ENCODE measurements around the gene BLNK. TPM values are rescaled to one million over a fixed set of nuclear protein-coding genes. Genes with fewer than 3 reads are reported as not detected.

Gene BLNK
- total and polyA plus RNA-seq, 3 donors from 2014 or later = 1.1 to 4.5 (median 1.5) TPM

DNA sequence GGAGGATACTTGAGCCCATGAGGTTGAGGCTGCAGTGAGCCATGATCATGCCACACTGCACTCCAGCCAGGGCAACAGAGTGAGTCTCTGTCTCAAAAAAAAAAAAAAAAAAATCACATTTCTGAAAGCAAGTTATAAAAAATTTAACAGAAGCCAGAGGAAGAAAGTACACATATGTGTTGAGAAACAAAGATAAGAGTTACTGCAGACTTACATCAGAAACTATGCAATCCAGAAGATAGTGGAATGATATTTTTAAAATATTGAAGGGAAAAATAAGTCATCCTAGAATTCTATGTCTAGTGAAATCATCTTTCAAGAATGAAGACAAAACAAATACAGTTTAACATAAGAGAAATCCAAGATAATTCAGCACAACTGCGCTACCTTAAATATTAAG is 94.4 kb downstream of the BLNK start:
- intact Hi-C loops (cut with DNase I; ENCODE audit: low total_unique reads) = no loop called here
- H3K9me3 ChIP-seq = no peaks in the 10 kb centered on the region

DNA sequence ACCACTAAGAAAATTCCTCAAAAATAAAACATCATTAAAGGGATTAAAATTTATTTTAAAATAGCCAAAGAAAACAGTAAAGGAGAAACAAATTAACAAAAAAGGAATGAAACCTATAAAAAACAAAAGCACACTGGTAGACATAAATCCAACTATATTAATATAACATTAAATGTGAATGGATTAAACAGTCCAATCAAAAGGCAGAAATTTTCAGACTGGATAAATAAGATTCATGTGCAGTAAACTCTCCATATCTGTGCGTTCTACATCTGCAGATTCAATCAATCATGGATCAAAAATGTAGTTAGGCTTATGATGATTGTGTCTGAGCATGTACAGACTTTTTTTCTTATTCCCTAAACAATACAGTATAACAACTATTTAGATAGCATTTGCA is 98.7 kb downstream of the BLNK start:
- Histone ChIP-seq H3K27me3 (no peaks in the 10 kb centered on the region), H3K36me3 (ENCODE audit: low read depth, missing control alignments) (no peaks in the 10 kb centered on the region), H3K27ac (no peak overlapping the region), H3K9me3 (no peaks in the 10 kb centered on the region), H3K4me1 (no peaks in the 10 kb centered on the region), H3K4me3 (no peak overlapping the region)
- no peak for TF ChIP-seq POLR2A (IDR thresholded peaks at IDR 0.05)
- TF ChIP-seq, protein P1, sequence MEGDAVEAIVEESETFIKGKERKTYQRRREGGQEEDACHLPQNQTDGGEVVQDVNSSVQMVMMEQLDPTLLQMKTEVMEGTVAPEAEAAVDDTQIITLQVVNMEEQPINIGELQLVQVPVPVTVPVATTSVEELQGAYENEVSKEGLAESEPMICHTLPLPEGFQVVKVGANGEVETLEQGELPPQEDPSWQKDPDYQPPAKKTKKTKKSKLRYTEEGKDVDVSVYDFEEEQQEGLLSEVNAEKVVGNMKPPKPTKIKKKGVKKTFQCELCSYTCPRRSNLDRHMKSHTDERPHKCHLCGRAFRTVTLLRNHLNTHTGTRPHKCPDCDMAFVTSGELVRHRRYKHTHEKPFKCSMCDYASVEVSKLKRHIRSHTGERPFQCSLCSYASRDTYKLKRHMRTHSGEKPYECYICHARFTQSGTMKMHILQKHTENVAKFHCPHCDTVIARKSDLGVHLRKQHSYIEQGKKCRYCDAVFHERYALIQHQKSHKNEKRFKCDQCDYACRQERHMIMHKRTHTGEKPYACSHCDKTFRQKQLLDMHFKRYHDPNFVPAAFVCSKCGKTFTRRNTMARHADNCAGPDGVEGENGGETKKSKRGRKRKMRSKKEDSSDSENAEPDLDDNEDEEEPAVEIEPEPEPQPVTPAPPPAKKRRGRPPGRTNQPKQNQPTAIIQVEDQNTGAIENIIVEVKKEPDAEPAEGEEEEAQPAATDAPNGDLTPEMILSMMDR (IDR thresholded peaks at IDR 0.05) = no peak
- intact Hi-C loops (cut with DNase I; ENCODE audit: low total_unique reads) = no loop called here
- 96 to 97% methylated on average over 1 of the region's 1 CpG for WGBS, 2 donors
- DNase-seq = no peak

More for the DNA sequence above, 94.4 kb downstream of the BLNK start:
- no peak for DNase-seq
- Histone ChIP-seq H3K4me1 (no peaks in the 10 kb centered on the region), H3K27ac (no peak overlapping the region), H3K4me3 (no peak overlapping the region), H3K27me3 (no peaks in the 10 kb centered on the region), H3K36me3 (ENCODE audit: low read depth, missing control alignments) (no peaks in the 10 kb centered on the region)
- 93 to 97% methylated on average over 1 of the region's 1 CpG for WGBS, 2 donors
- TF ChIP-seq, protein P1 (IDR thresholded peaks at IDR 0.05) = no peak
- no peak for TF ChIP-seq POLR2A (IDR thresholded peaks at IDR 0.05)

DNA sequence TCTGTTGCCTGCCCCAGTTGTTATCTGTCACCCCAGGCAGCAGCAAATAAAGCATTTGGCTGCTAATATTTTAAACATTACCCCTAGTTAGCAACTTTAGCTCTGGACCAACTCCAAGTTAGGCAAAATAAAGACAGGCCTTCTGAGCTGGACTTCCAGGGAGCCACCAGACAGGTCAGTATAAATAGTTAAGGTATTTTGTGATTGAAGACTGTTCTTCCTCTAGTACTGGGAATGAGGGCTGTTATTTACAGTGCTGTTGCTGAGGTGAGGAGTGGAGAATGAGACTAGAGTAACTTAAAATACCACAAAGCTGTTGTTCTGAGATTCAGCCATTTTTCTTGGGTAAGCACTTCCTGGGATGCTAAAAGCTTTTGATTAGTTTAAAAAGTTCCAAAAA is 101.1 kb downstream of the BLNK start:
- no peak for DNase-seq
- intact Hi-C loops (cut with DNase I; ENCODE audit: low total_unique reads) = no loop called here
- no peaks in the 10 kb centered on the region for H3K9me3 ChIP-seq
- H3K4me1 ChIP-seq = no peaks in the 10 kb centered on the region
- no peaks in the 10 kb centered on the region for H3K27me3 ChIP-seq
- H3K36me3 ChIP-seq (ENCODE audit: low read depth, missing control alignments) = no peaks in the 10 kb centered on the region
- TF ChIP-seq, protein P1 (IDR thresholded peaks at IDR 0.05) = no peak
- no peak for TF ChIP-seq POLR2A (IDR thresholded peaks at IDR 0.05)
- no peak overlapping the region for H3K27ac ChIP-seq
- H3K4me3 ChIP-seq = no peak overlapping the region

DNA sequence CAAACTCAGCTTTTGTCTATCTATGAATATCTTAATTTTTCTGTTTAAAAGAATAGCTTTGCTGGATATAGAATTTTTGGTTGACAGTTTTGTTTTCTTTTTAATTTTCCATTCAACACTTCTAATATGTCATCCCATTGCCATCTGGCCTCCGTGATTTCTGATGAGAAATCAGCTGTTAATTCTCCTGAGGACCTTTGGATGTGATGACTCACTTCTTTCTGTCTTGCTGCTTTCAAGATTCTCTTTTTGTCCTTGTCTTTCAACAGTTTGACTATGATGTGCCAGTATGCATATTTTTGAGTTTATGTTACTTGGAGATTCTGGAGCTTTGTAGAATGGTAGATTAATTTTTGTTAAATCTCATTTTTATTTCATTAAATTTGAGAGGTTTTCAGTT is 102.8 kb downstream of the BLNK start:
- 85 to 97% methylated on average over 1 of the region's 1 CpG for WGBS, 2 donors
- TF ChIP-seq, protein P1 (IDR thresholded peaks at IDR 0.05) = no peak
- no peak for TF ChIP-seq POLR2A (IDR thresholded peaks at IDR 0.05)
- H3K4me3 ChIP-seq = no peak overlapping the region
- no peaks in the 10 kb centered on the region for H3K4me1 ChIP-seq
- intact Hi-C loops (cut with DNase I; ENCODE audit: low total_unique reads) = no loop called here
- no peaks in the 10 kb centered on the region for H3K9me3 ChIP-seq
- no peak overlapping the region for H3K27ac ChIP-seq
- no peaks in the 10 kb centered on the region for H3K36me3 ChIP-seq (ENCODE audit: low read depth, missing control alignments)
- no peak for DNase-seq
- H3K27me3 ChIP-seq = no peaks in the 10 kb centered on the region

DNA sequence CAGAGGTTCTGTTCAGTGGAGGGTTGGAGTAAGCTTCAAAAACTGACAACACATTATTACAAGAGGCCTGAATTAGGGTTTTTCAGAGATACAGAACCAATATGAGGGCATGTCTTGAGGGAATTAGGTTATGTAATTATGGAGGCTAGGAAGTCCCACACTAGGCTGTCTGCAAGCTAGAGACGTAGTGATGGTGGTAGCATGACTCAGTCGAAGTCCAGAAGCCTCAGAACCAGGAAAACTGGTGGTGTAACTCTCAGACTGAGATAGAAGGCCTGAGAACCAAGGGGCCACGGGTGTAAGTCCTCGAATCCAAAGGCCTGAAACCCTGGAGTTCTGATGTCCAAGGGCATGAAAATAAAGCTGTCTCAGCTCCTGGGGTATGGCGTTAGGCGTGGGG is 105.6 kb downstream of the BLNK start:
- H3K4me1 ChIP-seq = no peaks in the 10 kb centered on the region
- no peaks in the 10 kb centered on the region for H3K36me3 ChIP-seq (ENCODE audit: low read depth, missing control alignments)
- intact Hi-C loops (cut with DNase I; ENCODE audit: low total_unique reads) = no loop called here
- no peak for DNase-seq
- no peak overlapping the region for H3K27ac ChIP-seq
- H3K27me3 ChIP-seq = no peaks in the 10 kb centered on the region
- TF ChIP-seq, protein P1 (IDR thresholded peaks at IDR 0.05) = no peak
- no peak for TF ChIP-seq POLR2A (IDR thresholded peaks at IDR 0.05)
- no peaks in the 10 kb centered on the region for H3K9me3 ChIP-seq
- WGBS, 2 donors = 76 to 91% methylated on average over 6 of the region's 6 CpGs
- H3K4me3 ChIP-seq = no peak overlapping the region
